GM06990 (cell line): ENCODE results near the gene GRAP2.

ENCODE experiments used
- DNase-seq: peaks from one replicate; pipeline ENCODE4 v3.0.0-alpha.2; 2011; ENCODE audit not compliant: insufficient read length; ENCODE audit errors: extremely low read depth
- H3K27me3 ChIP-seq: replicated peaks from 2 replicates; pipeline ENCODE4 v1.6.0; 2011; ENCODE audit warnings: low read length; ENCODE audit not compliant: control insufficient read depth, insufficient read depth
- H3K36me3 ChIP-seq: 2 replicates; pipeline ENCODE4 v1.5.1; 2011; ENCODE audit warnings: low read length; ENCODE audit not compliant: control insufficient read depth, insufficient read depth
- H3K4me3 ChIP-seq: replicated peaks from 2 replicates; pipeline ENCODE4 v1.5.1; 2011; ENCODE audit warnings: low read depth, mild to moderate bottlenecking, control low read depth, low read length
- TF ChIP-seq, protein P1 (sequence below): IDR thresholded peaks from 2 replicates; pipeline ENCODE4 v1.5.1; 2011; ENCODE audit warnings: low read length, control low read depth, mild to moderate bottlenecking, inconsistent platforms; ENCODE audit not compliant: insufficient read depth, poor library complexity, severe bottlenecking

Gene GRAP2

DNA sequence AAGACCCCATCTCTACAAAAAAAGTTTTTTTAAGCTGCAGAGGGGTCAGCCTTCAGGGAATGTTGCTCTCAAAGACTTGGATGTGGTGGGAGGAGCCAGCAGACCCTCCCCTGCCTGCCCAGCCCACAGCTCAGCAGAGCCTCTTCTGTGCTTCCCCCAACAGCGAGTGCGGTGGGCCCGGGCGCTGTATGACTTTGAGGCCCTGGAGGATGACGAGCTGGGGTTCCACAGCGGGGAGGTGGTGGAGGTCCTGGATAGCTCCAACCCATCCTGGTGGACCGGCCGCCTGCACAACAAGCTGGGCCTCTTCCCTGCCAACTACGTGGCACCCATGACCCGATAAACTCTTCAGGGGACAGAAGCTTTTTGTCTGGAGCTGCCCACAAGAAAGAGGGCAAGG is 69.9 kb downstream of the GRAP2 start:
- H3K36me3 ChIP-seq = peaks cover 5% of the 10 kb centered on the region
- TF ChIP-seq, protein P1, sequence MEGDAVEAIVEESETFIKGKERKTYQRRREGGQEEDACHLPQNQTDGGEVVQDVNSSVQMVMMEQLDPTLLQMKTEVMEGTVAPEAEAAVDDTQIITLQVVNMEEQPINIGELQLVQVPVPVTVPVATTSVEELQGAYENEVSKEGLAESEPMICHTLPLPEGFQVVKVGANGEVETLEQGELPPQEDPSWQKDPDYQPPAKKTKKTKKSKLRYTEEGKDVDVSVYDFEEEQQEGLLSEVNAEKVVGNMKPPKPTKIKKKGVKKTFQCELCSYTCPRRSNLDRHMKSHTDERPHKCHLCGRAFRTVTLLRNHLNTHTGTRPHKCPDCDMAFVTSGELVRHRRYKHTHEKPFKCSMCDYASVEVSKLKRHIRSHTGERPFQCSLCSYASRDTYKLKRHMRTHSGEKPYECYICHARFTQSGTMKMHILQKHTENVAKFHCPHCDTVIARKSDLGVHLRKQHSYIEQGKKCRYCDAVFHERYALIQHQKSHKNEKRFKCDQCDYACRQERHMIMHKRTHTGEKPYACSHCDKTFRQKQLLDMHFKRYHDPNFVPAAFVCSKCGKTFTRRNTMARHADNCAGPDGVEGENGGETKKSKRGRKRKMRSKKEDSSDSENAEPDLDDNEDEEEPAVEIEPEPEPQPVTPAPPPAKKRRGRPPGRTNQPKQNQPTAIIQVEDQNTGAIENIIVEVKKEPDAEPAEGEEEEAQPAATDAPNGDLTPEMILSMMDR = no peak
- no peaks in the 10 kb centered on the region; the same call in 1 of the 2 replicates for H3K27me3 ChIP-seq
- no peak for DNase-seq
- H3K4me3 ChIP-seq = no peak overlapping the region

DNA sequence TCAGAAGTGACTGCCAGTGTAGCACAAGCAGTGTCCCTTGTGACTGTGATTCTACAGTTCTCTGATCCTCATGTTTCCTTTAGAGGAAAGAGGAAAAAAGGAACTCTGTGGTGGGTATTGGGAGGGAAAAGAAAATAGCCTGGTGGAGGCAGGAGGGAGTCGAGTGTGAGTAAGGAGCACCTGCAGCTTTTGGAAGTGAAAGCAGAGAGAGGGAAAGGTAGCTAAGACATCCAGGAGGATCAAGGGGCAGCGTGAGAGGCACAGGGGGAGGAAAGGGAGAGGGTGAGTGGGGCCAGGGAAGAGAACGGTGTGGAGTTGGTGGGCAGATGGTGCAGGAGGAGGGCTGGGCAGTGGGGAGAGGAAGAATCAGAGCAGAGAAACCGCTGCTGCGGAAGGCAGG is 71.8 kb downstream of the GRAP2 start:
- peaks cover 5% of the 10 kb centered on the region for H3K36me3 ChIP-seq
- no peak for DNase-seq
- H3K27me3 ChIP-seq = peaks cover 1% of the 10 kb centered on the region; the same call in 1 of the 2 replicates
- no peak overlapping the region for H3K4me3 ChIP-seq
- TF ChIP-seq, protein P1 = no peak

DNA sequence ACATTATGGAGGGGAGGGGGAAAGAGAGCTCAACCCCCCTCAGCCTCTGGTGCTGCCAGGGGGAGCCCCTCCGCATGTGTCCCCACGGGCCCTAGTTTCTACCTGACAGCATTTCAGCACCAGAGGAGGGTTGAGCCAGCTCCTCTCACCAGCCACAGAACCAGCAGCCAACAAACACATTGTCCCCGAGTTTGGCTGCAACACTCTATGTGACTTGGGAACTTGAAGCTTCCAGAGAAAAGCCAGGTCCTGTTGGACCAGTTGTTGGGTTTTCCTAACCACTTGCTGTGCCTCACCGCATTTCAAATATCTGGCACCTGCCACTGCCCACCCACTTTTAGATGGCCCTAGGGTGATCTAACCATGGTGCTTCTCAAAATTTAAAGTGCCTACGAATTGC is 72.8 kb downstream of the GRAP2 start:
- Histone ChIP-seq H3K4me3 (no peak overlapping the region), H3K36me3 (peaks cover 5% of the 10 kb centered on the region), H3K27me3 (peaks cover 1% of the 10 kb centered on the region; the same call in 1 of the 2 replicates)
- DNase-seq = no peak
- TF ChIP-seq, protein P1 = no peak

DNA sequence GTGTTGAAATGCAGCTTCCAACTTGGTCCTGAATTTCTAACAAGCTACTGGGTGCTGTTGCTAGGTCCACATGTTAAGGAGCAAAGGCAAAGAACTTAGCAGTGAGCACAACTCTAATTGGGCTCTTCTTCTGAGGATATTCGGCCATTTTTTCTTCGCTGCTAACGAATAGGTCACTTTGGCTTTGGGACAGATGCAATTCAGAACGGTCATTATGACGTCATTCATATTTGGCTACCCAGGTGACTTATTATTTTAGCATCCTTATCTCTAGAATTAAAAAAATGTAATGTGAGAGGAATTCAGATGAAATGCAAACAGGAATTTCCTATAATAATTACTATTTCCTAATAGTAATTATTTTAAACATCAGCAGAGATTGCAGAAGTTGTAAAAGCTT is 73.2 kb downstream of the GRAP2 start:
- DNase-seq = no peak
- Histone ChIP-seq H3K36me3 (peaks cover 5% of the 10 kb centered on the region), H3K4me3 (no peak overlapping the region), H3K27me3 (peaks cover 1% of the 10 kb centered on the region; the same call in 1 of the 2 replicates)
- TF ChIP-seq, protein P1 = no peak

DNA sequence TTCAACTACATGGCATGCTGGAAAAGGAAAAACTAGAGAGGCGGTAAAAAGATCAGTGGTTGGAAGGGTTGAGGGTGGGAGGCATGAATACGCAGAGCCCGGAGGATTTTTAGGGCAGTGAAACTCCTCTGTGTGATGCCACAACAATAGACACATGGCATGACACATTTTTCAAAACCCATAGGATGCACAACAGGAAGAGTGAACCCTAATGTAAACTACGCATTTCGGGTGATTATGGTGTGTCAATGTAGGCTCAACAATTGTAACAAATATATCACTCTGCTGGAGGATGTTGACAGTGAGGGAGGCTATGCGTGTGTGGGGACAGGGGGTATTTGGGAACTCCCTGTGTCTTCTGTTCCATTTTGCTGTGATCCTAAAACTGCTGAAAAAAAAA is 78.2 kb downstream of the GRAP2 start:
- H3K27me3 ChIP-seq = peaks cover 1% of the 10 kb centered on the region
- H3K4me3 ChIP-seq = no peak overlapping the region
- TF ChIP-seq, protein P1 = no peak
- no peak for DNase-seq
- no peaks in the 10 kb centered on the region for H3K36me3 ChIP-seq

DNA sequence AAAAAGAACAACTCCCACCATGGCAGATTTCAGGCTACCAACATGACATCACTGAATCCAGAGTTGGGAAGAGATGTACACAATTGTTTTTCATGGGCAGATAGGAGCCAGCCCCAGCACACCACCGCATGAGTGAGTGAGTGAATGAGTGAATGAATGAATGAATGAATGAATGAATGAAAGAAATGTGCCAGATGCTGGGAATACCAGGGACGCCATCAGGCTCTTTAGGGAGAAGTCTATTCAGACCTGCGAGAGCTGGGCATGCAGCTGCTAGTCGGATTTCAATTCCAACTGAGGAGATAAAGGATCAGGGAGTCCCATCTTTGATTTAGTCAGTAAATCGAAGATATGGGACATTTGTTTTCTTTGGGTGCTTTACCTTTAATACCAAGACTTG is 78.6 kb downstream of the GRAP2 start:
- Histone ChIP-seq H3K4me3 (no peak overlapping the region), H3K27me3 (peaks cover 1% of the 10 kb centered on the region), H3K36me3 (no peaks in the 10 kb centered on the region)
- TF ChIP-seq, protein P1 = no peak
- DNase-seq = no peak
